HEK293 (cell line): ENCODE results near the gene BEND3.

Experiments
- CTCF ChIA-PET: fragments of 350-600 bp; formaldehyde crosslinking; extraction: SDS; loops from one replicate; lab custom pipeline; 2021; ENCODE audit warnings: antibody characterized with exemption; lab: Yijun Ruan, JAX
- POLR2A ChIA-PET: fragments of 300-600 bp; formaldehyde crosslinking; extraction: SDS; loops from one replicate; lab custom pipeline; 2020; ENCODE audit warnings: antibody characterized with exemption, inconsistent platforms; lab: Yijun Ruan, JAX
- H3K27ac ChIP-seq: fragments of 200-500 bp; sonication (Bioruptor generic); 2 replicates; pipeline ENCODE4 v1.5.1; 2014; ENCODE audit warnings: low read depth, low read length, control low read depth, inconsistent platforms; ENCODE audit errors: extremely low read depth
- H3K36me3 ChIP-seq, 2 experiments: fragments of 200-500 bp in 1 of 2; sonication (Bioruptor generic) in 1 of 2; 1 replicate in 1 of 2; 2 replicates in 1 of 2; pipeline ENCODE4 v1.5.1; 2014 to 2017; ENCODE audit warnings: inconsistent platforms in 2 of 2, low read length in 2 of 2; ENCODE audit not compliant: control insufficient read depth in 2 of 2, insufficient read depth in 1 of 2
- H3K4me1 ChIP-seq: fragments of 200-500 bp; sonication (Bioruptor generic); 2 replicates; pipeline ENCODE4 v1.5.1; 2014; ENCODE audit warnings: mild to moderate bottlenecking, low read length, inconsistent platforms; ENCODE audit not compliant: control insufficient read depth, insufficient read depth
- H3K4me3 ChIP-seq: 2 replicates; pipeline ENCODE4 v1.5.1; 2011; ENCODE audit warnings: low read depth, mild to moderate bottlenecking, control low read depth, low read length, moderate library complexity
- H3K9me3 ChIP-seq: fragments of 200-500 bp; sonication (Bioruptor generic); 2 replicates; pipeline ENCODE4 v1.5.1; 2014; ENCODE audit warnings: low read depth, low read length, inconsistent platforms; ENCODE audit not compliant: control insufficient read depth, insufficient read depth
- GLI2 ChIP-seq: fragments of 450-650 bp; formaldehyde crosslinking; IDR thresholded peaks from 2 replicates; pipeline ENCODE4; 2017; ENCODE audit warnings: missing biosample characterization, missing genetic modification characterization, low read depth, borderline replicate concordance
- HOXC10 ChIP-seq: sonication (generic); formaldehyde crosslinking; IDR thresholded peaks from 2 replicates; pipeline ENCODE4 v1.8.1; 2023; ENCODE audit warnings: mild to moderate bottlenecking, missing genetic modification reagents
- HOXD13 ChIP-seq: sonication (generic); formaldehyde crosslinking; IDR thresholded peaks from 2 replicates; pipeline ENCODE4 v1.8.0; 2022; ENCODE audit warnings: missing genetic modification reagents, borderline replicate concordance
- KLF9 ChIP-seq: fragments of 450-650 bp; formaldehyde crosslinking; IDR thresholded peaks from 2 replicates; pipeline ENCODE4 v1.5.1; 2016; ENCODE audit warnings: missing biosample characterization, missing genetic modification characterization, low read depth
- MZF1 ChIP-seq: fragments of 450-650 bp; formaldehyde crosslinking; IDR thresholded peaks from 2 replicates; pipeline ENCODE4 v1.5.1; 2017; ENCODE audit warnings: missing biosample characterization, missing genetic modification characterization, borderline replicate concordance
- PBX3 ChIP-seq: sonication (generic); formaldehyde crosslinking; IDR thresholded peaks from 2 replicates; pipeline ENCODE4 v1.8.1; 2022; ENCODE audit warnings: mild to moderate bottlenecking, moderate library complexity, missing genetic modification reagents
- SCRT1 ChIP-seq: fragments of 450-650 bp; formaldehyde crosslinking; IDR thresholded peaks from 2 replicates; pipeline ENCODE4 v1.5.1; 2016; ENCODE audit warnings: missing biosample characterization, missing genetic modification characterization, borderline replicate concordance
- ZBTB7A ChIP-seq: fragments of 450-650 bp; formaldehyde crosslinking; IDR thresholded peaks from 2 replicates; pipeline ENCODE4 v1.5.1; 2016; ENCODE audit warnings: low read depth, missing biosample characterization, missing genetic modification characterization
- ZNF133 ChIP-seq: fragments of 450-650 bp; formaldehyde crosslinking; IDR thresholded peaks from 2 replicates; pipeline ENCODE4 v1.5.1; 2016; ENCODE audit warnings: missing biosample characterization, missing genetic modification characterization
- ZNF184 ChIP-seq: fragments of 450-650 bp; IDR thresholded peaks from 2 replicates; pipeline ENCODE4 v1.5.1; 2018; ENCODE audit warnings: missing biosample characterization, mild to moderate bottlenecking, missing genetic modification characterization
- ZNF292 ChIP-seq: fragments of 450-650 bp; formaldehyde crosslinking; IDR thresholded peaks from 2 replicates; pipeline ENCODE4 v1.5.1; 2016; ENCODE audit warnings: low read depth, missing biosample characterization, missing genetic modification characterization, borderline replicate concordance
- ZNF335 ChIP-seq: fragments of 450-650 bp; formaldehyde crosslinking; conservative IDR thresholded peaks from 2 replicates; pipeline ENCODE4 v1.5.1; 2016; ENCODE audit warnings: missing biosample characterization, missing genetic modification characterization
- ZNF37A ChIP-seq: fragments of 450-650 bp; IDR thresholded peaks from 2 replicates; pipeline ENCODE4 v1.5.1; 2018; ENCODE audit warnings: missing biosample characterization, missing genetic modification characterization
- ZNF416 ChIP-seq: fragments of 450-650 bp; formaldehyde crosslinking; IDR thresholded peaks from 2 replicates; pipeline ENCODE4 v1.5.1; 2016; ENCODE audit warnings: missing biosample characterization, missing genetic modification characterization
- ZNF518A ChIP-seq: fragments of 450-650 bp; formaldehyde crosslinking; conservative IDR thresholded peaks from 2 replicates; pipeline ENCODE4 v1.5.1; 2016; ENCODE audit warnings: low read depth, missing biosample characterization, missing genetic modification characterization
- ZNF521 ChIP-seq: fragments of 450-650 bp; formaldehyde crosslinking; IDR thresholded peaks from 2 replicates; pipeline ENCODE4 v1.5.1; 2017; ENCODE audit warnings: missing biosample characterization, mild to moderate bottlenecking, missing genetic modification characterization
- ZNF549 ChIP-seq: fragments of 450-650 bp; IDR thresholded peaks from 2 replicates; pipeline ENCODE4 v1.5.1; 2018; ENCODE audit warnings: missing biosample characterization, missing genetic modification characterization, mild to moderate bottlenecking, inconsistent platforms, moderate library complexity
- ZNF585B ChIP-seq: fragments of 450-650 bp; formaldehyde crosslinking; IDR thresholded peaks from 2 replicates; pipeline ENCODE4 v1.5.1; 2016; ENCODE audit warnings: missing biosample characterization, missing genetic modification characterization
- ZNF596 ChIP-seq: fragments of 450-650 bp; IDR thresholded peaks from 2 replicates; pipeline ENCODE4 v1.5.0; 2018; ENCODE audit warnings: missing biosample characterization, mild to moderate bottlenecking, missing genetic modification characterization, moderate library complexity
- ZNF621 ChIP-seq: fragments of 450-650 bp; formaldehyde crosslinking; IDR thresholded peaks from 2 replicates; pipeline ENCODE4 v1.5.1; 2017; ENCODE audit warnings: missing biosample characterization, missing genetic modification characterization
- ZNF626 ChIP-seq: fragments of 450-650 bp; sonication (Bioruptor Pico); formaldehyde crosslinking; IDR thresholded peaks from 2 replicates; pipeline ENCODE4 v1.5.1; 2018; ENCODE audit warnings: missing biosample characterization, missing genetic modification characterization, inconsistent platforms
- ZNF664 ChIP-seq: fragments of 450-650 bp; formaldehyde crosslinking; IDR thresholded peaks from 2 replicates; pipeline ENCODE4 v1.5.1; 2016; ENCODE audit warnings: missing biosample characterization, missing genetic modification characterization
- ZNF777 ChIP-seq: fragments of 450-650 bp; formaldehyde crosslinking; IDR thresholded peaks from 2 replicates; pipeline ENCODE4 v1.5.1; 2017; ENCODE audit warnings: missing biosample characterization, missing genetic modification characterization, borderline replicate concordance
- ZSCAN16 ChIP-seq: fragments of 450-650 bp; formaldehyde crosslinking; IDR thresholded peaks from 2 replicates; pipeline ENCODE4 v1.5.1; 2016; ENCODE audit warnings: missing biosample characterization, missing genetic modification characterization

The BEND3 gene

GRCh38 chr6:107102414-107102805 lies 12.9 kb downstream of the BEND3 start (continued):
- TF ChIP-seq ZNF596 (tag by site-specific recombination) = no peak

- ChIA-PET POLR2A (no interaction called here), CTCF (interaction anchor here (0.5 kb wide), 1 partner anchor 700 kb away, joined by 3 read pairs; no protein-coding TSS in a partner anchor)
- peaks cover 0 to 7% of the 10 kb centered on the region in 2 experiments; a peak in 2 of 3 replicates for H3K36me3 ChIP-seq
- no peak overlapping the region for H3K27ac ChIP-seq
- H3K4me1 ChIP-seq = peaks cover 3% of the 10 kb centered on the region
- no peak for TF ChIP-seq HOXC10 (CRISPR knock-in tag)
- no peak for TF ChIP-seq ZNF518A (tag by site-specific recombination)
- 0 out of 2 replicates have a peak, but pooled peaks have one; percentile 20 for TF ChIP-seq ZNF335 (tag by site-specific recombination)
- no peak for TF ChIP-seq PBX3 (CRISPR knock-in tag)
- no peak for TF ChIP-seq ZNF416 (tag by site-specific recombination)
- TF ChIP-seq ZNF777 = no peak
- no peak for TF ChIP-seq ZNF621 (tag by site-specific recombination)
- no peaks in the 10 kb centered on the region for H3K9me3 ChIP-seq
- H3K4me3 ChIP-seq = no peak overlapping the region
Measured at GRCh38 chr6:107101686-107102413, 13.5 kb downstream of the BEND3 start.

- ChIA-PET CTCF (interaction anchor here (1.9 kb wide), 1 partner anchor 13 kb away, joined by 8 read pairs; no protein-coding TSS in a partner anchor), POLR2A (no interaction called here)
- H3K27ac ChIP-seq = no peak overlapping the region
Measured at GRCh38 chr6:107101211-107101610, 14.1 kb downstream of the BEND3 start.

More at GRCh38 chr6:107101211-107101610, 14.1 kb downstream of the BEND3 start:
- TF ChIP-seq ZSCAN16 (tag by site-specific recombination) (no peak), ZNF133 (tag by site-specific recombination) (no peak), ZNF521 (tag by site-specific recombination) (no peak), SCRT1 (tag by site-specific recombination) (no peak), ZNF549 (tag by site-specific recombination) (no peak), ZNF621 (tag by site-specific recombination) (no peak), ZNF37A (tag by site-specific recombination) (no peak), ZNF626 (tag by site-specific recombination) (no peak), HOXD13 (CRISPR knock-in tag) (no peak), ZNF184 (no peak), ZNF777 (no peak), MZF1 (tag by site-specific recombination) (no peak), ZBTB7A (tag by site-specific recombination) (no peak), ZNF292 (tag by site-specific recombination) (no peak), ZNF585B (tag by site-specific recombination) (no peak), ZNF664 (tag by site-specific recombination) (no peak), KLF9 (tag by site-specific recombination) (no peak), GLI2 (tag by site-specific recombination) (no peak)
- Histone ChIP-seq H3K9me3 (no peaks in the 10 kb centered on the region), H3K36me3 (peaks cover 0 to 11% of the 10 kb centered on the region in 2 experiments; a peak in 2 of 3 replicates), H3K4me1 (peaks cover 3% of the 10 kb centered on the region), H3K4me3 (no peak overlapping the region)
